GM21528 (cell line): ENCODE measurements around the gene POTEG.
"Not testable (repeated sequence)": the region's sequence is repeated elsewhere in the genome, so short reads cannot be mapped to it uniquely, and the experiment has no call there.

Source experiments
- ATAC-seq: cut with Tn5 transposase; IDR thresholded peaks from one replicate; pipeline ENCODE4 v1.9.1; 2021; ENCODE audit warnings: mild to moderate bottlenecking, moderate library complexity; ENCODE audit not compliant: unreplicated experiment, low FRiP score

The POTEG gene

GRCh38 chr14:19434241-19434640 lies at the start of gene POTEG:
Gene POTEG, minus strand, starts transcription at chr14:19434341. Its CDS starts 52 bp downstream, at chr14:19434289.
- ATAC-seq = not testable (repeated sequence)

GRCh38 chr14:19482093-19482492 lies 48.0 kb upstream of the POTEG start:
- not testable (repeated sequence) for ATAC-seq

- ATAC-seq = not testable (repeated sequence)
Observed at GRCh38 chr14:19481421-19481820, 47.3 kb upstream of the POTEG start.

GRCh38 chr14:19480491-19480890 lies 46.4 kb upstream of the POTEG start:
- not testable (repeated sequence) for ATAC-seq

DNA sequence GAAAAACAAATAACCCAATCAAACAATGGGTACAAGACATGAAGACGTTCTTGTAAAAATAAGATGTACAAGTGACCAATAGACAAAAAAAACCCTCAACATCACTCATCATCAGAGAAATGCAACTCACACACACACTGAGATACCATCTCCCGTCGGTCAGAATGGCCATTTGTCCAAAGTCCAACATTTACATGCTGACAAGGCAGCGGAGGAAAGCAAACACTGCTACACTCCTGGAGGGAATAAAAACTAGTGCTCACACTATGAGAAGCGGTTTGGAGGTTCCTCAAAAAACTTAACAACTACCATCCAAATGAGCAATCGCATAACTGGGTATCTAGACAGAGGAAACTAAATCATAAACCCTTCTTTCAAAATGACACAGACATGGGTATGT lies 11.6 kb upstream of the POTEG start:
- ATAC-seq = not testable (repeated sequence)

DNA sequence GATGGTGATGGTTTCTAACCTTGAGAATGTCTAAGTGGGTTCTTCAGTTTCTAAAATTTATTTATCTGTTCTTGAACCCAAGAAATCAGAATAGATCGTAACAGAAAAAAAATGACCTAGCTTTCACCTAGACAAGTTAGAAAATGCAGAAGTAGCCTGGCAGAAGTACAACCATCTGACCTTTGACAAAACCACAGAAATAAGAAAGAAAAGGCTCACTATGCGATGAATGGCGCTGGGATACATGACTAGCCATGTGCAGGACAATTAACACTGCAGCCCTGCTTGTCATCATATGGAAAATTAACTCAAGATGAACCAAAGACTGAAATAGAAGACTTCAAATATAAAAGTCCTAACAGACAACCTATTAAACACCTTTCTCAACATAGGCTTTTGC lies 5.7 kb upstream of the POTEG start:
- ATAC-seq = not testable (repeated sequence)

GRCh38 chr14:19439219-19439618 lies 5.1 kb upstream of the POTEG start:
- peak; percentile 68 for ATAC-seq

GRCh38 chr14:19437126-19437443 lies 2.9 kb upstream of the POTEG start:
- ATAC-seq = not testable (repeated sequence)

DNA sequence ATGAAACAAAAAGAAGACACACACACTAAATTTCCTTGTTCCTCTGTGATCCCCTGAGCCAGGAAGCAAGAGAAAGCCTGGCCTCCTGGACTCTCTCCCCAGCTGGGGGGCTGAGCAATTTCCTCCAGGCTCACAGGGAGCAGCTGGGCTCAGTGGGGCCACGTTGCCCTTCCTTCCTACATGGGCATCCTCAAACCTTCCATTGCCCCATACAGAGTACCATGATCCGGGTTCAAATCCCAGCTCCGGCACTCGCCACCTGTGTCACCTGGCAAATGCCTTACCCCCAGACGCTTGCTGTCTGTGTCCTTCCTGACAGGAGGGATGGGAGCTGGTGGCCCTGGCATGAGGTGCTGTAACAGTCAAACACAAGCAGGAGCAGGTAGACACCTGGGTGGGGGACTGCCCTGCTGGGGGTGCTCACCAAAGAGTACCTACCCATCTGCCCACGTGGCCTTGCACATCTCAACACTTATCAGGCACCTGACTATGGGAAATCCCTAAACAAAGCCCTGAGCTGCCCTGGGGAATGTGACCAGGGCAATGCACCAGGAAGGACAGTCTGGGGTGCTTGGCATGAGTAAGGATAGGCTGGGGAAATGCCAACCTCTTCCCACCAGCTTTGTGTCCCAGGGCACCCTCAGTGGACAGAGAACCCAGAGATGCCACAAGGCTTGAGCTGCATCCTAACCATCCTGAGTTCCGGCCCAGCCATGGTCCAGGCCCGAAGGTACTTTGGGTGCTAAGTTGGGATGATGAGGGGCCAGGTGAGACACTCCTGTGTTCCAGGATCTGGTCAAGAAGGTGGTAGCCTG lies 2.4 kb upstream of the POTEG start:
- not testable (repeated sequence) for ATAC-seq

- not testable (repeated sequence) for ATAC-seq
Observed at GRCh38 chr14:19435852-19436251, 1.7 kb upstream of the POTEG start.

GRCh38 chr14:19434891-19435290 lies 750 bp upstream of the POTEG start:
- not testable (repeated sequence) for ATAC-seq

DNA sequence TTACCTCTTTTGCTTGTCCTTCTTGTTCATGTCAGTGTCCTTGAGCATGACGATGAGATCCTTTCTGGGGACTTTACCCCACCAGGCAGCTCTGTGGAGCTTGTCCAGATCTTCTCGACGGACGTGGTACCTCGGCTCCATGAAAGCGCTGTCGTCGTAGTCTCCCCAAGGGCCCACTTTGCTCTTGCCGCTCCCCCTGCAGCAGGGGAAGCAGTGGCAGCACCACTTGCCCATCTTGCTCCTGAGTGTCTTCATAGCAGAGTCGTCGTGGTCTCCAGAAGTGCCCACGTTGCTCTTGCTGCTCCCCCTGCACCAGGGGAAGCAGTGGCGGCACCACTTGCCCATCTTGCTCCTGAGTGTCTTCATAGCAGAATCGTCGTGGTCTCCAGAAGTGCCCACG lies 376 bp downstream of the POTEG start:
- ATAC-seq = not testable (repeated sequence)

GRCh38 chr14:19408519-19408918 lies 25.6 kb downstream of the POTEG start:
- not testable (repeated sequence) for ATAC-seq

- ATAC-seq = not testable (repeated sequence)
Observed at GRCh38 chr14:19402097-19402496, 32.0 kb downstream of the POTEG start.

- not testable (repeated sequence) for ATAC-seq
Observed at GRCh38 chr14:19394727-19395126, 39.4 kb downstream of the POTEG start.

GRCh38 chr14:19390230-19390629 lies 43.9 kb downstream of the POTEG start:
- not testable (repeated sequence) for ATAC-seq

DNA sequence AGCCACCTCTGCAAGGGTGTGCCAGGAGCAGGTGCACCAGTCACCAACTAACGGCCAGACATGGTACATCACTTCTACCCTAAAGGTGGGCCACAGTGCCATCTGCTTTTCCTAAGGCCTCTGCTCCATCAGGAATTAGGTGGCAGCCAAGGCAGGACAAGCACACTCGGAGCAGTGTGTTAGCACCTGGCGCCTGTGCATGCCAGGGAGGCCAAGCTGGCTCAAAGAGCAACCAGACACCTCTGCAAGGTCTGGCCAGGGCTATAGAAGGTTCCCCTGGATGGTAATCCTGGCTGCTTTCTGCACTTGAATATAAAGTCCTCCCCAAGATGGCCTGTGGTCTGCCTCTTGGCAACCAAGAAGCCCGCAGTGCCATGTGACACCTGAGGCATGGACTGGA lies 45.4 kb downstream of the POTEG start:
- not testable (repeated sequence) for ATAC-seq

DNA sequence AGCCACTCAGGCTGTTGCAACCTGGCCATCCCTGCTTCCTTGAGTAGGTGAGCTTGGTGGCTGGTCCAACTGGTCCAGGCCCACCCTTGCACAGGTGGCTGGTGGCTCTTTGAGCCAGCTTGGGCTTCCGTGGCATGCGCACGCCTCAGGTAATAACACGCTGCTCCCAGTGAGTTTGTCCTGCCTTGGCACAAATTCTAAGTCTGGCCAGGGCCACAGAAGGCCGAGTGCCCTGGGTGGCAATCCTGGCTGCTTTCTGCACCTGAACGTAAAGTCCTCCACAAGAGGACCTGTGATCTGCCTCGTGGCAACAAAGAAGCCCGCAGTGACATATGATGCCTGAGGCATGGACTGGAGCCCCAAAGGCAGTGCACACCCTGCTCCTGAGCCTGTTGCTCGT lies 47.1 kb downstream of the POTEG start:
- not testable (repeated sequence) for ATAC-seq

- not testable (repeated sequence) for ATAC-seq
Observed at GRCh38 chr14:19386309-19386708, 47.8 kb downstream of the POTEG start.

DNA sequence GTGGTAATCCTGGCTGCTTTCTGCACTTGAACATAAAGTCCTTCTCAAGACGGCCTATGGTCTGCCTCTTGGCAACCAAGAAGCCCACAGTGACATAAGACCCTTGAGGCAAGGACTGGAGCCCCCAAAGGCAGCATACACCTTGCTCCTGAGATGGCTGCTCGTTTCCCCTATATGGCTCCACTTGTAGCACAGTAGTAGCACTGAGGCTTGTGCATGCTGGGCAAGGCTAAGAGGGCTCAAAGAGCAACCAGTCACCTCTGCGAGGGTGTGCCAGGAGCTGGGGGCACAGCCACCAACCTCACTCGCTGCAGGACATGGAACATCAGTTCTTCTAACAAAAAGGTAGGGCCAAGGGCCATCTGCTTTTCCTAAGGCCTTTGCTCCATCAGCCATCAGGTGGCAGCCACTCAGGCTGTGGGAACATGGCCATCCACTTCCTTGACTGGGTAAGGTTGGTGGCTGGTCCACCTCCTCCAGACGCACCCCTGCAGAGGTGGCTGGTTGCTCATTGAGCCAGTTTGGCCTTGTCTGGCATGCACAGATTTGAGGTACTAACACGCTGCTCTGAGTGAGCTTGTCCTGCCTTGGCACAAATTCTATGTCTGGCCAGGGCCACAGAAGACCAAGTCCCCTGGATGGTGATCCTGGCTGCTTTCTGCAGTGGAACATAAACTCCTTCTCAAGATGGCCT lies 49.9 kb downstream of the POTEG start:
- ATAC-seq = not testable (repeated sequence)

DNA sequence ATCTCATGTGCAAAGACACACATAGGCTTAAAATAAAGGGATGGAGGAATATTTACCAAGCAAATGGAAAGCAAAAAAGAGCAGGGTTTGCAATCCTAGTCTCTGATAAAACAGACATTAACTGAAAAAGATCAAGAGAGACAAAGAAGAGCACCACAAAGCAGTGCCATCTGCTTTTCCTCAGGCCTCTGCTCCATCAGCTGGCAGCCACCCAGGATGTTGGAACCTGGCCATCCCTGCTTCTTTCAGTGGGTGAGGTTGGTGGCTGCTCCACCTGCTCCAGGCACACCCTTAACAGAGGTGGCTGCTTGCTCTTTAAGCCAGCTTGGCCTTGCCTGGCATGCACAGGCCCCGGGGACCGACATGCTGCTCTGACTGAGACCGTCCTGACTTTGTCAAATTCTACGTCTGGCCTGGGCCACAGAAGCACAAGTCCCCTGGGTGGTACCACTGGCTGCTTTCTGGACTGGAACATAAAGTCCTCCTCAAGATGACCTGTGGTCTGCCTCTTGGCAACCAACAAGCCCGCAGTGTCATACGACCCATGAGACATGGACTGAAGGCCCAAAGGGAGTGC lies 51.0 kb downstream of the POTEG start:
- not testable (repeated sequence) for ATAC-seq
